Fibroblast of lung (primary cell): Measurements from ENCODE around the gene UAP1L1. TPM values are rescaled to one million over a fixed set of nuclear protein-coding genes. Genes with fewer than 3 reads are reported as not detected.
A peak's percentile ranks its signal among the peaks of the same experiment; 100 is the strongest.

Experiments used
- DNase-seq, 2 donors: peaks; one replicate each; pipeline versions ENCODE4 v3.0.0 to v3.0.0-alpha.2; 2010; ENCODE audit warnings: low read depth in 2 of 2
- H2AFZ ChIP-seq: 2 replicates; pipeline ENCODE4 v1.5.1; 2012; ENCODE audit warnings: low read length, control low read depth, inconsistent platforms
- H3K27ac ChIP-seq: 2 replicates; pipeline ENCODE4 v1.5.1; 2011; ENCODE audit warnings: low read length, control low read depth; ENCODE audit not compliant: insufficient read depth
- H3K27me3 ChIP-seq: 2 replicates; pipeline ENCODE4 v1.5.1; 2011; ENCODE audit warnings: mild to moderate bottlenecking, low read length; ENCODE audit not compliant: control insufficient read depth, insufficient read depth
- H3K36me3 ChIP-seq: 2 replicates; pipeline ENCODE4 v1.5.1; 2011; ENCODE audit warnings: low read length; ENCODE audit not compliant: control insufficient read depth, insufficient read depth
- H3K4me1 ChIP-seq: 2 replicates; pipeline ENCODE4 v1.5.1; 2011; ENCODE audit warnings: low read length; ENCODE audit not compliant: control insufficient read depth, insufficient read depth; ENCODE audit errors: extremely low read depth
- H3K4me2 ChIP-seq: 2 replicates; pipeline ENCODE4 v1.5.1; 2011; ENCODE audit warnings: low read length, control low read depth; ENCODE audit not compliant: insufficient read depth; ENCODE audit errors: extremely low read depth
- H3K4me3 ChIP-seq, 4 experiments: fragments of 200-600 bp in 1 of 4; sonication (generic) in 1 of 4; replicated peaks in 1 of 4; 2 replicates each; pipeline ENCODE4 v1.5.1; 2011 to 2016; ENCODE audit warnings: low read length in 4 of 4, low read depth in 3 of 4, mild to moderate bottlenecking in 3 of 4, control low read depth in 2 of 4, inconsistent platforms in 1 of 4, mixed read lengths in 1 of 4; ENCODE audit not compliant: insufficient read depth in 1 of 4; ENCODE audit errors: control extremely low read depth in 1 of 4
- H3K79me2 ChIP-seq: 2 replicates; pipeline ENCODE4 v1.5.1; 2012; ENCODE audit warnings: mild to moderate bottlenecking, low read length, inconsistent platforms; ENCODE audit not compliant: control insufficient read depth, insufficient read depth
- H3K9ac ChIP-seq: 2 replicates; pipeline ENCODE4 v1.5.1; 2011; ENCODE audit warnings: mild to moderate bottlenecking, low read length, control low read depth; ENCODE audit not compliant: insufficient read depth
- H3K9me3 ChIP-seq: 2 replicates; pipeline ENCODE4 v1.5.1; 2012; ENCODE audit warnings: low read depth, low read length; ENCODE audit not compliant: control insufficient read depth, insufficient read depth
- H4K20me1 ChIP-seq: 2 replicates; pipeline ENCODE4 v1.5.1; 2011; ENCODE audit warnings: low read length; ENCODE audit not compliant: control insufficient read depth, insufficient read depth; ENCODE audit errors: extremely low read depth
- CTCF ChIP-seq, 2 donors: IDR thresholded peaks in 1 of 2; conservative IDR thresholded peaks in 1 of 2; 1 replicate in 1 of 2; 2 replicates in 1 of 2; pipeline ENCODE4 v1.5.1; 2011 to 2012; ENCODE audit warnings: low read length in 2 of 2, control low read depth in 1 of 2, inconsistent platforms in 1 of 2, low read depth in 1 of 2, mild to moderate bottlenecking in 1 of 2
- EZH2 ChIP-seq: IDR thresholded peaks from 2 replicates; pipeline ENCODE4 v1.5.1; 2012; ENCODE audit warnings: low read length, control low read depth, mild to moderate bottlenecking; ENCODE audit errors: missing control alignments
- polyA plus RNA-seq, 2 donors: library from polyadenylated mRNA; depleted of rRNA in 1 of 2; stranded (reverse) in 1 of 2; unstranded in 1 of 2; fragments of >200 nt; gene quantifications; 2 replicates each; pipeline ENCODE4 v1.2.1, GENCODE V29; 2011 to 2012; ENCODE audit warnings: missing spikeins in 1 of 2
- total RNA-seq: library from RNA; depleted of rRNA; stranded (reverse); fragments of >200 nt; gene quantifications from 2 replicates; pipeline ENCODE4 v1.2.1, GENCODE V29; 2014

The UAP1L1 gene
- total and polyA plus RNA-seq, 2 donors (not counting 1 experiment from before 2014, with no cell fraction given): 16.4 to 21.1 TPM

GRCh38 chr9:137077758-137078693 lies 709 bp downstream of the UAP1L1 start:
- Histone ChIP-seq H3K9me3 (no peaks in the 10 kb centered on the region), H3K4me1 (peaks cover 15% of the 10 kb centered on the region), H4K20me1 (no peaks in the 10 kb centered on the region), H3K9ac (peak overlapping the region; percentile 59), H3K4me3 (peak overlapping the region; percentile 61 to 80 (median 73)), H2AFZ (no peak overlapping the region), H3K27ac (peak overlapping the region; percentile 44), H3K27me3 (no peaks in the 10 kb centered on the region), H3K79me2 (peaks cover 22% of the 10 kb centered on the region), H3K36me3 (peaks cover 38% of the 10 kb centered on the region), H3K4me2 (peak overlapping the region; percentile 75)
- DNase-seq: no peak
- TF ChIP-seq CTCF (conservative IDR thresholded peaks at IDR 0.05 in 1 of 2, IDR thresholded peaks at IDR 0.05 in 1 of 2; ENCODE audit: low read depth in 1 of 2, low read length in 2 of 2): no peak
- TF ChIP-seq EZH2: no peak

- H3K9me3 ChIP-seq: no peaks in the 10 kb centered on the region
- H3K79me2 ChIP-seq: peaks cover 22% of the 10 kb centered on the region
- H3K4me2 ChIP-seq: peak overlapping the region; percentile 75
- peaks cover 24% of the 10 kb centered on the region for H3K4me1 ChIP-seq
- peak overlapping the region; percentile 61 to 80 (median 73) for H3K4me3 ChIP-seq
- no peak overlapping the region for H2AFZ ChIP-seq
- no peak for DNase-seq
- H3K36me3 ChIP-seq: peaks cover 40% of the 10 kb centered on the region
- TF ChIP-seq EZH2 (no peak), CTCF (conservative IDR thresholded peaks at IDR 0.05 in 1 of 2, IDR thresholded peaks at IDR 0.05 in 1 of 2; ENCODE audit: low read depth in 1 of 2, low read length in 2 of 2) (no peak)
- no peaks in the 10 kb centered on the region for H3K27me3 ChIP-seq
- H3K27ac ChIP-seq: no peak overlapping the region
- no peak overlapping the region for H3K9ac ChIP-seq
- no peaks in the 10 kb centered on the region for H4K20me1 ChIP-seq
These were observed 1.5 kb downstream of the UAP1L1 start for GRCh38 chr9:137078701-137079400.

GRCh38 chr9:137079401-137079787 lies 2.1 kb downstream of the UAP1L1 start:
- TF ChIP-seq EZH2: no peak
- no peak for TF ChIP-seq CTCF (conservative IDR thresholded peaks at IDR 0.05 in 1 of 2, IDR thresholded peaks at IDR 0.05 in 1 of 2; ENCODE audit: low read depth in 1 of 2, low read length in 2 of 2)
- H3K27me3 ChIP-seq: no peaks in the 10 kb centered on the region
- no peak overlapping the region for H3K27ac ChIP-seq
- H2AFZ ChIP-seq: no peak overlapping the region
- peaks cover 40% of the 10 kb centered on the region for H3K36me3 ChIP-seq
- peaks cover 26% of the 10 kb centered on the region for H3K4me1 ChIP-seq
- H3K9me3 ChIP-seq: no peaks in the 10 kb centered on the region
- DNase-seq: no peak
- no peaks in the 10 kb centered on the region for H4K20me1 ChIP-seq
- H3K79me2 ChIP-seq: peaks cover 22% of the 10 kb centered on the region
- H3K4me3 ChIP-seq: peak overlapping the region in 1 of 4 experiments; percentile 79
- H3K4me2 ChIP-seq: peak overlapping the region; percentile 59
- no peak overlapping the region for H3K9ac ChIP-seq
